HG03039 (cell line): ENCODE measurements around the gene PSMB7.

Experiments
- ATAC-seq: cut with Tn5 transposase; IDR thresholded peaks from one replicate; pipeline ENCODE4 v1.9.1; 2021; ENCODE audit warnings: mild to moderate bottlenecking, moderate library complexity; ENCODE audit not compliant: unreplicated experiment

PSMB7 gene

GRCh38 chr9:124385623-124386022 is 29.6 kb downstream of the PSMB7 start:
- ATAC-seq: no peak

- ATAC-seq: no peak
Measured at GRCh38 chr9:124384846-124385245, 30.4 kb downstream of the PSMB7 start.

DNA sequence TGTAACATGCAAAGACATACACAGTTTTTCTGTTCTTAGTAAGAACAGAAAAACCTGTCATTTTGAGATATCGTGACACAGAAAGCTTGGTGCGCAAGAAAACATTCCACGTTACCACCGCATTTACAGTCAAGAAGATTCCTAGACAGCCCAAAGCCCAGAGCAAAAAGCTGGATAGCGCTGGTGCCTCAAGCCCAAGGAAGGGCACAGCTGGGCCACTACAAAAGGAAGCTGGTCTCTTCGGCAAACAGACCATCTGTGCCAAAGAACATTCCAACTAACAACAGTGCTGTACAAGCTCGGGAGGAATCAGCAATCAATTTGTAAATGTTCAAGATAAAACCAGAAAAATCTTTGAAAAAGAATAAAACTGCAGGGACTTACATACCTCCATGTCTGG is 31.0 kb downstream of the PSMB7 start:
- ATAC-seq: no peak

DNA sequence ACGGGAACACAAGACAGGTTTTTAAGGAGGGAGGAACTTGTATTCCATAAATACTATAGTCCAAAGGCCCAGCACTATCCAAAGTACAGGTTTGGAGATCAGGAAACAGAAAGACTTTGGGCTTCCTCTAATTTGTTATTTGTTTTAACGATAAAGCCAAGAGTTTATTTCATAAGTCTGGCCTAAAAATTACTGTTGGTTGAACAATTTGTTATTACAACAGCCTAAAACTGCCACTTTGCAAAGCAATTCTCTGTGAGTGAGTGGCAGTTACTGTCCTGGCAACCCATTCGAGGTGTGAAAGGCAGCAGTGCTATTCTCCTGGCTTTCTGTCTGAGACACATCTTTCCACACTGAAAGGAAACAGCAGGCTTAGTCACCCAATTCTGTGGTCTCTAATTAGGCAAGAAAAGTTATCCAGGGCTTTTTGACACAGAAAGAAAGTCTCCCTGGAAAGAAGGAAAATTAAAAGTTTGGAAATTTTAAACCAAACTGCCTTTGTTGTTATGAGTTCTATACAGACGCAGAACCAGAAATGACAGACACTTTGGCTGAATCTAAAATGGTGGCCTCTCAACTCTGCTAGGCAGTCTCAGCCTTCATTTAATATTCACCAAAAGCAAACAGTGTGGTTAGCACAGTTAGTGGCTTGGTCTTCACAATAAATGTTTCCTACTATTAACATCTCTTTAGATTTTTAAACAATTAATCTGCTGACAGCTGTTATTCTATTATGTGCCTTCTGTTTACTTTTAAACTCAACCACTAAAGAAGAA is 33.9 kb downstream of the PSMB7 start:
- no peak for ATAC-seq

DNA sequence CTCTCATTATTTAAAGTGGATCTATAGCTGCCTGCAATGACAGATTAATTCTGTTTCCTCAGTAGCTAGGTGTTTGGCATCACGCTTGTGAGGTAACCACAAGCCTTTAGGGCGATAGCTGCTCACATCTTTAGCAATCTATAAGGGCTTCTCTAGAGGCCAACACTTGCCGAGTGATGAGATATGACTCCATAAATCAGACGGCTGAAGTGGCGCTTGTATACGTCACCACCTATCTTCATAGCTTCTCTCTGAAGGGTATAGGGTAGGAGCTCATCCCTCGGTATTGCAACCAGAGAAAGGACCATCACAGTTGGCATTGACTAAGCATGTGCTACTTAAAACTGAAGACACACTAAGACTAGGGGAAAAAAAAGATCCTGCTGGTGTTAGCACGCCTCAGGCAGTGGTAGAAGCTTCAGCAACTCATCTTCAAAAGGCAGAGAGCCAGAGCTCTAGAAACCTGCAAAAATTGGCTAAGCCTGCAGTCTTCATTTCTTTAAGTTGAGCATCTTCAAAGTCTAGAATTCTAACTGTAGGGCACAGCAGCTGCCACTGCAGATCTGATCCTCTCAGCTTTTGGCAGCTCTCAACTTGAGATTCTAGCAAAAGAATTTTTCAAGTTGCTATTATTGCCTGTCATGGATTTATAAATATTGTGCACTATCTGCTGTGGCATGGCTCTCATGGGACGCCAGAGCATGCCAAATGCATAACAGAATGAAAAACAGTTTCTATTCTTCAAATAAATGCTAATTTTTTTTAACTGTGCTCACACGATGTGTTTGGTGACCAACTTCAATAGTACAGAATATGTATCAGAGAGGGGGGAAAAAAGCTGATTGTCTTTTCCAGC is 37.5 kb downstream of the PSMB7 start:
- no peak for ATAC-seq

DNA sequence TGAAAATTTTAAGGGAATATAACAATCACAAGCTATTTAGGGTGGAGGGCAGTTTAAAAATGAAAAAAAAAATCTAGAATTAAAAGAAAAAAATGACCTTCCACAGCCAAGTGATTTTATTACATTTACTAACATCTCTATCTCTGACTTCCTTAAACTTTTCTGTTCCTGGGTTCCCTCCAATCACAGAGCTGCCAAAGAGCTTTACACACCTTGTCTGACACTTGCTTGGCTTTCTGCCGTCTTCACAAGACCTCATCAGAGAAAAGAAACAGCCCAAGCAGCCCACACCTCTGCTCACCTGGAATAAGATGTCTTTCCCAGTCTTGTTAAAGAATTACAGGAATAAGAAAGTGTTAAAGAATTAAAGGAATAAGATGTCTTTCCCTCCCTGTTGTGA is 38.9 kb downstream of the PSMB7 start:
- ATAC-seq: no peak

DNA sequence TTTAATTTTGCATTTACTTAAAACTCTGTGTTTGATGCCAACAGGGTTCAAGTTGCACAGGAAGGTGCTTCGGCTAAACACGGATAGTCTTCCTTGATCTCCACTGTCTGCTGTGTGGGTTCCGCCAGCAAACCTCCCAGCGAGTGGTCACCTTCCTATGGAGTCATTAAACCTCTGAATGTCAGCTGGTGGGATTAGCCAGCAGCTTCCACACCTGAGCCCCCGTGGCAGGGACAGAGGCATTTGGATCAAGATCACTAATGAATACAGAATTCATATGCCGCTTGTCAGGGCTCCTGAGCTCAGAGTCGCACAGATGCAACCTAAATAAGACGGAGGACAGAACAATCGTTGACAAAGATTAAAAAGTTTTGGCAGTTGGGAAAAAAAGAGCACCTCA is 39.5 kb downstream of the PSMB7 start:
- no peak for ATAC-seq

GRCh38 chr9:124373851-124374250 is 41.4 kb downstream of the PSMB7 start:
- no peak for ATAC-seq

- no peak for ATAC-seq
Measured at GRCh38 chr9:124373386-124373785, 41.9 kb downstream of the PSMB7 start.

- ATAC-seq: no peak
Measured at GRCh38 chr9:124372038-124372437, 43.2 kb downstream of the PSMB7 start.

GRCh38 chr9:124370896-124371582 is 44.2 kb downstream of the PSMB7 start:
- ATAC-seq: no peak

DNA sequence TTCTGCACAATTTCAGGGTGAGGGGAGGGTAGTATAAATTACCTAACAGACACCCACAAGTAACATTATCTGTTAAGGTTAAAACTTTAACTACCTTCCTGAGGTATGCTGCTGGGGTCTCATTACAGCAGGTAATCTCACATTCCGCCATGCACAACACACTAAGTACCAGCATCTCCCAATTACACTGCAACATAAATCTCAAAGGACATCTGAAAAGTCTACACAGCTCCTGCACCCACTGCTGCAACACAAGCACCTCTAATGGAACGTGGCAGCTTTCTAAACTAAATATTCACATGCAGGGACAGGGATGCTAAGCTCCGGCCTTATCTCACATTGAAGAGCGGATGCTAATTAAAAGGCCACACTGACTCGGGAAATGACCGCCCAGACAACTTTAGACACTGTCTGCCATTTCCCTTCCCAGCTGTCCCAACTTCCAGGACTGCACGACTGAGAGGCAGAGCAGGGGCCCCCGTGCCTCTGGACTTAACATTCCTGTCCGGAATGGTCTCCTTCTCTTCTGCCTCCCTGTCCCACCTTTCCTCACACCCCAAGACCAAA is 45.9 kb downstream of the PSMB7 start:
- ATAC-seq: no peak

DNA sequence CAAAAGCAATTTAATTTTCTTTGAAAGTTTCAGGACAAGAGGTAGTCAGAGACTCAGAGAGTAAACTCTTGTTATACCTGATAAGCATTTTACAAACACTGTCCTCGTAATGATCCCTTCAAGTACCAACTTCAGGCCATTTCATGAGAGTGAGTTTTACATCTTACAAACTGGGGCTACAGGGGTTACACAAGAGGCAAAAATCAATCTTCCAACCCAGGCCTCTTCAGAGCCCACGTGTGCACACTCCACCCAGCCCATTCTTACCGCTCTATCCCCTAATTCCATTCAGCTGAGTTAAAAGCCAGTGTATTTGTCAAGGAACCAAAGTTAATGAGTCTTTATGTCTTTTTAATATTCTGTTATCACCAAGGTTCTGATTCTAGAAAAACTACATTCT is 46.5 kb downstream of the PSMB7 start:
- no peak for ATAC-seq

DNA sequence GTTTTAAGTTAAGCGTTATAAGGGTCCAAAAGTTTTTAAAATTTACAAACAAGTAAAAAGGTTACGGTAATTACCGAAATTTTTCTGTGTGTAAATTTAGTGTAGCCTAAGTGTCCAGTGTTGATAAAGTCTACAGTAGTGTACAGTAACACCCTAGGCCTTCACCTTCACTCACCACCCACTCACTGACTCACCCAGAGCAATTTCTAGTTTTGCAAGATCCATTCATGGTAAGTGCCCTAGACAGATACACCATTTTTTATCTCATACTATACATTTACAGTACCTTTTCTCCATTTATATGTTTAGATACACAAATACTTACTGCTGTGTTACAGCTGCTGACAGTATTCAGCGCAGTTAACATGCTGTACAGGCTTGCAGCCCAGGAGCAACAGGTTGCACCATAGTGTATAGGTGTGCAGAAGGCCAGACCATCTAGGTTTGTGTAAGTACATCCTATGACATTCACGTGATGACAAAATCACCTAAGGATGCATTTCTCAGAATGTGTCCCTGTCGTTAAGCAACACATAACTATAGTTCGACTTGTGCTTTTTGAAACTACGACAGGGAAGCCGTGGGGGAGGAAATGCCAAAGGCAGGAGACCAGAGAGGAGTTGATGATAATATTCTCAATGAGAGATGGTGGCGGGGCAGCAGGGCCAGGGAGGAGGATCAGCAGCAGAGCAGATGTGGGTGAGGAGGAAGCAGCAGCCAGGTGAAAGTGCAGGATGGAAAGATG is 48.6 kb downstream of the PSMB7 start:
- ATAC-seq: no peak

DNA sequence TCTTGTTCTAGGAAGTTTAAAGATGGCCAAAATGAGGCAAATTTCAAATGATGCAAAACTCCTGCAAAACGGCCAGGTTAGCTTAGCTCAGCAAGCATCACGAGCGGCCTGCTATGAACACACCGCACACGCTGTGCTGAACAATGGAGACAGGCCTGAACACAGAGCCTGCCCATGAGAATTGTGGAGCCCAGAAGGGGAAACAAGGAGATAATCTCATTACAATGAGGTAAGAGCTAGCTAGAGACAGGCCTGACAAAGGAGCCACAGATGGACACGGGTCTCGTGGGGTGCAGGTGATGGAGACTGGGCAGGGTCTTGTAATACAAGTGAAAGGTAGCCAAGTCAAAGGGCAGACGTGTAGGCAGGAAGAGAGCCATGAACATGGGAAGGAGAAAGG is 50.2 kb downstream of the PSMB7 start:
- ATAC-seq: no peak

- no peak for ATAC-seq
Measured at GRCh38 chr9:124364141-124364540, 51.1 kb downstream of the PSMB7 start.

DNA sequence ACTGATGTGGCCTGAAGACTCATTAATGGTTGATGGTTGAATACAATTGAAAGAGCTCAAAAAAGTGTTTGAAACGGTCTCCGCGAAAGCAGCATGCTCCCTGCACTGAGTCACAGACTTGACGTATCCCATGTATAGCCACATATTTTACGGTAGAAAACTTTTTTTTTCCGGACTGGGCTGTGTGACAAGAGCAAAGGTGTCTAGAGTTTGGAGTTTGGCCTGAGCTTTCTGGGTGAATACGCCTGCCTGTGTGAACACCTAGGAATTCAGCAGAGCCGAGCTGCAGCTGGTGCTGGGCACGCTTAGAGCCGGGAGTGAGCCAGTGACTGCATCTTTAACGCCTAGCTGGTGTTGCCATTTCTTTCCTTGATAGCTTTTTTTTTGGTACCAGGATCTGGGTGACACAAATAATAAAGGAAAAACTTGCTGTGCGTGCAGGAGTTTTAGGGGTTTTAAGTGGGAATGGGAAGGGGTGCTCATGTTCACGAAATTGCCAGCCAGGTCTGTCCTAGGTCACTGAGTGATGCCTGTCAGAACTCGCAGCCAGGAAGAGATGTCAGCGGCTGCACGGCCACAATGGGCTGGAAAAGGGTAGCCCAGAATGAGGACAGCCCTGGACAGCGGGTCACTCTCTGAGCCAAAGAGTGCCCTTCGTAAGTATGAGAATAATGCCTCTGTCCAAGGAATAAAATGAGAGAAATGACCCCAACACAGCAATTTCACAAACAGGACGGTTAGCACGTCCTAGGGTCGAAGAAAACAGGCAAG is 51.7 kb downstream of the PSMB7 start:
- no peak for ATAC-seq

- no peak for ATAC-seq
Measured at GRCh38 chr9:124361128-124361527, 54.1 kb downstream of the PSMB7 start.

DNA sequence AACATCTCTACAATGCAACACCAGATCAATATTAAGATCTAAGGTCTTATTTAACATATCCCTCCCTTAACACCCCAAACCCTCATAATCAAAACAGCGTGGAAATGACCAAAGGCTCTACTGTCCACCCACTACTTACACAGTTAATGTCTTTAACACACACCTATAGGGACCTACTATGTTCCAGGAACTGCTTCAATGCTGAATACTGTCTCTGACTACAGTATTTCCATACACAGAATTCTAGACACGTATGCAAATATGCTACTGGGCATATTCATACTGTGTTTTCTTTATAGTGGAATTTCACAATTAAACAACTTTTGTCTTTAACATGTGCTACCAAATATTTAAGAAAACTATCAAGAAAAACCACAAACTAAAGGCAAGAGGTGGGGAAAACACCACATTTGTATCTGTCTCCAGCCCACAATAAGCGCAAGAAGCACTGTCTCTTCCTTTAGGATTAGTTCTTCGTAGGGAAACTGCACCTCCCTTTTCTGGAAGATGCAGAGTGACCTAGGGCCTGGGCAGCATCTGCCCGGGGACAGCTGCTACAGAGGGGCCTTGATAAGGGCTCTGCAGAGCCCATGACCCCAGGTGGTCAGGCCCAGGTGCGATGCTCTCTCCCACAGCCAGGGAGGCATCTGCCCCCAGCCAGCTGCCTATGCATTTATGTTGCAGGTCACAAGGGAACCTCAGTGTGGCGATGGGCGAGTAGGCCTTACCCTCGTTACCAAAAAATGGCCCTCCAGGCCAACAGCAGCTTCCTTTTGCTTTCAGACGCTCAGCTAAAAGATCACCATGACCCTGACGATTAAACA is 55.2 kb downstream of the PSMB7 start:
- ATAC-seq: no peak
